IPS-11a (cell line): ENCODE data around the gene LRRC73.

Experiments
- H3K4me3 ChIP-seq: one replicate; pipeline ENCODE4 v1.5.1; 2013; ENCODE audit warnings: low read depth, low read length, control low read depth

The LRRC73 gene

DNA sequence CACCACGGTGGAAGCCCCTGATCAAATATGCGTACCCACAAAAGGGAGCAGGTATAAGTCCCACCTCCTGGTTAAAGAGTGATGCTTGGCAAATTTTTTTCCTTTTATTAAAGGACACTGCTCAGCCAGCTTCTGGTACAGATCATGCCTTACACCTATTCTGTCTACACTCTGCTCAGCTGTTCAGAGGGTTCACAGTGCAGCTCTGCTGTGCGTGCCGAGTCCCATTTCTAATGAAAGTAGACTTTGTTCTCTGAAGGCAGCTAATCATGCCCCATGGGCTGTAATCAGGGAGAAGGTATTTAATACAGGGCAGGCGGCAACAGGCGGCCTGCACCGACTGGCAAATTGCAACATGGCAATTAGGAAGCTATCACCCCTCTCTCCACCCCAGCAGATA, 16.3 kb downstream of the LRRC73 start:
- H3K4me3 ChIP-seq, result no peak overlapping the region

DNA sequence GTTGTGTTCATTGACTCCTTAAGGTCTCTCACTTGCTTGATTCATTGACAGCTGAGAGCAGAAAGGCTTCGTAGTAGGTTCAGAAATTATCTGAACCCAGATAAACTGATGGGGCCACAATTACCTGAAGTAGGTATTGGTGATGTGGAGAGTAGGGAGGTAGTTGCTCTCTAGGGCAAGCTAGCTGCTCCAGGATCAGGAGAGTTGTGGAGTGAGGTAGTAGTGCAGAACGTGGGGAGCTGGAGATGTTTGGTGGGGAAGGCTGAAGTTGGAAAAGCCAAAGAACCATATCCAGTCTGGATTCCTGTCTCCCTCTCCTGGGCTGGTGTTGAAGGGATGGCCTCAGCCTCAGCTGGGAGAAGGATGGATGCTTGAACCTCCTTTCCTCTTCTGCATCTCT, 16.9 kb downstream of the LRRC73 start:
- no peak overlapping the region for H3K4me3 ChIP-seq

DNA sequence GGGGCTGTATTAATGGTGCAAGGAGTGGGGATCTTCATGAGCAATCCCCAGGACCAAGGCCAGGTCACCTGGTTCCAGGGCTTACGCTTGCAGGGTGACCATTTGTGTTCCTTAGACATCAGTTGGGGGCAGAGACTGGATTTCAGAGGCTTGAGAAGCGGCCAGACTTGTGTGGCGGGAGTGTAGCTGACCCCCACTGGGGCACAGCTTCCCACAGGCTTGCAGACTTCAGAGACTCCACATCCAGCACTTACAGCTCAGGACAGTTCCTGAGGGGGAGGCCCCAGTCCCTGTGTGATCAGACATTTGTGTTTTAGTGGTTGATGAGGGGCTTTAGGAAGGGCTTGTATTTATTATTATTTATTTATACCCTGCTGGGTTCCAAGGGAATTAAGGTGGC, 17.5 kb downstream of the LRRC73 start:
- no peak overlapping the region for H3K4me3 ChIP-seq

DNA sequence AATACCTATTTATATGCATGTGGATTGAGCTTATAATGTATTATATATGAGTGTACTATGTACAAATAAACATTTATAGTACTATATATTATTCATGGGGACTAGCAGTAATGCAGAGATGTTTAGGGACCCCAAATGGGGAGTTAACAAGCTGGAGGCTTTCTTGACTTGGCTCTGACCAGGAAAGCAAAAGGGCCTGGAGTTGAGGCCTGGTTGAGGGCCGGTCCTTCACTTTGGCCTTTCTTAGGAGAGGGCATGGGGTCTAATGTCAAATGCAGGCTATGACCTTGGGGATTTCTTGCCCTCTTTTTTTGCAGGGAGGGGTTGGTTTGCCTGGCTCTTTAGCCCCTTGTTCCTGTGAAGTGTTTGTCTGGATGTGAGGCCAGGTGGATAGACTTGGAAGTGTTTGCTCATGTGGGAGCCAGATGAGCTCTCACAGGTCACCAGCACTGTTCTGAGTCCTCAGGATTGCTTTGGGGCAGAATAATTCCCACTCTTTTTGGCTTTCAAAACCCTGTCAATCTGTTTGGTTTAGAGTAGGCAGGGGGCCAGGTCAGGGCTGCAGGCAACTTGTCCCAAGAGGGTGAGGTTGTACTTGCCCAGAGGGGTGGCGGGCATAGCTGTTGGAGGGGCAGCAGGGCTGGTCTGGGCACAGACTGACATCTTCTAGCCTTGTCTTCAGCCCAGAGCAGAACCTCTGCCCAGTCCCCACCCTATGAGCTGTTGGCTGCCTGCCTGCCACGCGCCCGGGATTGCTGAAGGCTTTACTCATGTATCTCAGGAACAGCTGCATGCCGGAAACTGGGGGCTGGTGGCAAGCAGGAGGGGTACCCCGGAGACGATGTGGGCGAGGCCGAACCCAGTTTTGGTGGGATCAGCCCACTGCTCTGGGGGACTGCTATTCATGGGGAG, 18.1 kb downstream of the LRRC73 start:
- no peak overlapping the region for H3K4me3 ChIP-seq

DNA sequence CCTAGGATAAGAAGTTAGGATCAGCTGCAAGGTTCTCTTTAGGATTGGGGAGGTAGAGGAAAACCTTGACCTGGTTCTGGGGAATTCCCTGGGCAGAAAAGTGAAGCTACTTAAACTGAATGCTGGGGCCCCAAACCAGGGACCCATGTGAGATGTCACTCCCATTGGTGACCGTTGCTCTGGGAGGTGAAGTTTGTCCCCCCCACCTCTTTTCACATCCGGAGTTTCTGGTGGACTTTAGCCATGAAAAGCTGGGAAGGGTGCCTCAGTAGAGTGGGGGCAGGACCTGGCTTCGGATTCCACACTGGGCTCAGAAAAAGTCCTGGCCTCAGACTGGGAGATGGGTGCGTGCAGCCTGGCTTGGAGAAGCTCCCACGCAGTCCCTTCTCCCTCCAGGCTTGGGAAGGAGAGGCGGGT, 19.6 kb downstream of the LRRC73 start:
- no peak overlapping the region for H3K4me3 ChIP-seq

DNA sequence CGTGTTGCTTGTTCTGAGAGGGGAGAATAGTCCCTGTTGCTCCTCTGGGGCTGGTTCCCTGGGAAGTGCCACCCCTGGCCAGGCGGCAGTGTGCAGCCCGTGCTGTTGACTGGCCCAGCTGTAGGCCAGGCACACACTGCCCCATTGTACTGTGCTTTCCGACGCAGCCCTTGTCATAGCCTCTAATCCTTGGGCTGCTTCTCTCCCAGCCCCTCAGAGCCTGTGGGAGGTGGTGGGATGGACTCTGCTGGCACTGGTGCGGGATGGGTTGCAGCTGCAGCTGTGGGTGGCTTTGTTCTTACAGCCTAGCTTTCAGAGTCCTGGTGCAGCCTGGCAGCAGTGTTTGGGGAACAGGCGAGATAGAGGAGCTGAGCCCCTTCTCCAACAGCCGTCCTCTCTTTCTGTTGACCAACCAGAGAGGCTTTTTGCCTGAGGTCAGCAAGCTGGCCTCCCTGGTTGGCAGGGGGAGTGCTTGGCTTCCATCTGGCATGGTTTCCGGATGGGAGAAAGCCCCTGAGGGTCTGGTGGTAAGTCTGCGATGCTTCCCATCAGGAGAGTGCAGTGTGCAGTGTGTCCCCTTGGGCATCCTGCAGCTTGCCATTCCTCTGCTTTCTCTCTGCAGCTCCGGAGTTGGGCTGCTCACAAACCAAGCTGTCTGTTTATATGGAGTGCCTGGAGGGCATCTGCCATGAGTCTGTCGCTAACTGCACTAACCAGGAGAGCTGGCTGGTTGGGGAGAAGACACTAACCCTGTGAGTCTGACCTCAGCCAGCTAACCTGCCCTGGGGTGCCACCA, 20.7 kb downstream of the LRRC73 start:
- H3K4me3 ChIP-seq, result no peak overlapping the region

DNA sequence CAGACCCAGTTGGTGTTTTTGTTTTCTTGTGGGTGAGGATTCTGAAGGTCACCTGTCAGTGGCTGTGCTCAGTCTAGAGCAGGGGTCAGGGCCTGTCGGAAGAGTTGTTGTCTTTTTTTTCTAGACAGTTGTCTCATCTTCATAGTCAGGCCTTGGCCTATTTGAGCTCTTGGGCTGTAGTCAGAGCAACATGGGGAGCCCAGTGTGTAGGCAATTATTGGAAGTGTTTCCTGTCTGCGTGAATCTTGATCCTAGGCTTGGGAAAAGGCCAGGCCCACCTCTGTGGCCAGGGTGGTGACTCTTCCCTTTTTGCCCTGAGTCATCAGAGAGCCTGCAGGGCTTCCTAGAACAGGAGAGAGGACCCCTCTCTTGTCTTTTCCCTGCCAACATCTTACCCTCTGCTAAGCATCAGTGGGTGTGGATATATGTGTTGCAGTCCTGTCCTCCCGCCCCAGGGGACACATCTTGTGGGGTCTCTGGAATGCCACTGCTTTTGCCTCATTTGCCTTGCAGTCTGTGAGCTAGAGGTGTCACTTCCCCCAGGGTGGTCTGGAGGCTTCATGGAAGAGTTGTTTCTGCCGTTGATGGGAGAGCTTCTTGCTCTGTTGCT, 21.4 kb downstream of the LRRC73 start:
- H3K4me3 ChIP-seq, result no peak overlapping the region

DNA sequence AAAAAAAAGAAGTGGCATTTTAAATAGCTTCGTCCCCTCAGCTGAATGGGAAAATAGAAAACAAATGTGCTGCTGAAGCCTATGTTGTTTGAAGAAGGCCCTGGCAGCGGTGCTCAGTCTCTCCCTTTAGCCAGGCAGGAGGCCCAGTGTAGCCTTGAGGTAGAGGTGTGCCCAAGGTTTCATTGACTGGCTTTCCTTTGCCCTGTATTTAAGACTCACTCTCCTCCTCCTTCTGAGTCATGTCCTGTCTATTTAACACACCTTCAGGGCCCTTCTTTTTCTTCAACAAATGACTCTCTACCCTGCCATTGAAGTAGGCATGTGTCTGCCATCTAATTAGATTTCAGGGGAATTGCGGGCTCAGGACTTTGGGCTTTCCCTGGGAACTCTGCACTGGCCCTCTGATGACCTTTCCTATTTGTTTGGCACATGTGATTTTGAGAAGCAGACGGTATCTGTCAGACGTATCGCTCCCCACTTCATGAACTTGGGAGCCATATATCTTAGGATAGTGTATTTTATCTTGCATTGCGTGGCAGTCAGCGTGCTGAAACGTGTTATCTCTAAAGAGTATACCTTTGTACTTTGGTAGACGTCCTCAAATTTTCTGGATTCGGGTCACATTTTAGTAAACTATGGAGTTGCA, 28.4 kb downstream of the LRRC73 start:
- no peak overlapping the region for H3K4me3 ChIP-seq

DNA sequence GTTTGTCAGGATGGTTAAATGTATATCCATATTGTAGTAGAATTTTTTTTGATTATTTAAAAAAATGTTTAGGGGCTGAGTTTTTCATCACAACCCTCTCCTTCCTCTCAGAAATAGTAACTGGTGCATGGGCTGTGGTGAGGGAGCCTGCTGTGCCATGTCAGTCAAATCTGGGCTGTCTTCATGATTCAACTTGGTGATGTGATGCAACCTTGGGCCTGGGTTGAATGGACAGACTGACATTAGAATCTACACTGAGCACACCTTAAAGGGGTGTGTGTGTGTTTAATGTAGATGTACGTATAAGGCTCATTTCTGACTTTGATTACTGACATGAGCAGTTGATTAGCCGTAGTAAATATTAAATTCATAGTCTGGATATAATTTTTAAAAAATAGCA, 29.1 kb downstream of the LRRC73 start:
- H3K4me3 ChIP-seq, result no peak overlapping the region

DNA sequence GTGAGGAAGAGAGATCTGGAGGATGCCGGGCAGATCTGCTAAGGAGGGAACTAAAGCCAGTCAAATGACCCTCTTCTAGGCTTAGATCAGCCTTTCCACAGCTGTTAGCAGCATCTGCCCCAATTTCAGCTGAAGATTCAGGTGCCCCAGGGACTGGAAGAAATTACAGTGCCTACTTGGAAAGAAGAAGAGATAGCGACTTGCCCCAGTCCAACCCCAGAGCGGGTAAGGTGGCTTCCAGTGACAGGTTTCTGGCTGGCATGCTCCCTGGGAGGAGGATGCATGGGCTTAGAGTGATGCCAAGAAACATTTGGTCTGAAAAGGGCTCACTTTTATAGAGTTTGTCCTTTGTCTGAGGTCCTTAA, 32.2 kb downstream of the LRRC73 start:
- H3K4me3 ChIP-seq, result peak overlapping the region; percentile 61

DNA sequence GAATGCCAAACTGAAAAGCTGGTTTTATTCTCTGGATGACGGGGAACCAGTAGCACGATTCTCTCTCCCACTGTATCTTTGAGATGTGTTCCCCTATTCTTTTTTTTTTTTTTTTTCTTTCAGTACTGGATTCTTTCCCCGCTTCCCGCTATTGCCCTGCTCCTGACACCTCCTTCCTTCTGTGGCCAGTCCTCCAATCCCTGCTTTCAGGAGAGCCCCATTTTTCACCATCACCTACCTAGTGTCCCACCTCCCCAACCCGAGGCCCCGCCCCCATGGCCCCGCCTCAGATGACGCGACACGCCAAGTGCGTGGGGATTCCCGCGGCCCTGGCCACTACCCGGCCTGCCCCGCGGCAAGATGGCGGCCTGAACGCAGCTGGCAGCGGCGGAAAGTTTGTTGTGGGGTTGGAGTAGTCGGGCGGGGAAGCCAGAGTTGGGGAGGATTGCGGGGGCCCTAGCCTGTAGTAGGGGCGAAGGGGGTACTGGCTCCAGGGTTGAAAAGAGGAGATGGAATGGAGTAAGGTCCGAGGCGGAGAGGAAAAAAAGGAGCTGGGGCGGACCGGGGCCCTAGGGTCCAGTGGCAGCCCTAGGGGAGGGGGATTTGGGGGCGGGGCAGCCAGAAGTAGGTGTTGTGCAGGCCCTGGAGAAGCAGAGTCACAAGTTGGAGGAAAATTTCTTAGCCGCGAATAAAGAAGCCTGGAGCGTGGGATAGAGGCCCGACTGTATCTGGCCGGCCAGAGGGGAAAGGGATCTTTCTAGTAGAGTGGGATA, 32.7 kb downstream of the LRRC73 start, which contains the start of gene TJAP1:
TSS of gene TJAP1 (plus strand) at position 336 of the 773 bp plus-strand sequence. CDS start 21,432 bp downstream, outside the sequence.
- peak within 1 kb of the TSS; percentile 61 for H3K4me3 ChIP-seq

DNA sequence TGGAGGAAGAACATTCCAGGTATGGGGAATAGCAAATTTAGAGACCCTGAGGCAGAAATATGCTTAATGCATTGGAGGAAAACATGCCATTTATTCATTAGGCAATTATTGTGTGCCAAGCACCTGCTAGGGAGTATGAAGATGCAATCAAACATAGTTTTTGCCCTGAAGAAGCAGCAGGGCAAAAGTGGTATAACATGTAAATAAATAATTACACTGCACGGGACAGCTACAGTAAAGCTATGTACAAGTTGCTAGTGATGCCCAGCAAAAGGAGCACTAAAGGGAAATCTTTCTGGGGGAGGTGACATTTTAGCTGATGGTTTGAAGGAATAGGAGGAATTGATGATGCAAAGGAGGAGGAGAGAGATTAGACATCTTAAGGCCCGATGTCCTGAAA, 33.4 kb downstream of the LRRC73 start:
- peak overlapping the region; percentile 20 for H3K4me3 ChIP-seq

DNA sequence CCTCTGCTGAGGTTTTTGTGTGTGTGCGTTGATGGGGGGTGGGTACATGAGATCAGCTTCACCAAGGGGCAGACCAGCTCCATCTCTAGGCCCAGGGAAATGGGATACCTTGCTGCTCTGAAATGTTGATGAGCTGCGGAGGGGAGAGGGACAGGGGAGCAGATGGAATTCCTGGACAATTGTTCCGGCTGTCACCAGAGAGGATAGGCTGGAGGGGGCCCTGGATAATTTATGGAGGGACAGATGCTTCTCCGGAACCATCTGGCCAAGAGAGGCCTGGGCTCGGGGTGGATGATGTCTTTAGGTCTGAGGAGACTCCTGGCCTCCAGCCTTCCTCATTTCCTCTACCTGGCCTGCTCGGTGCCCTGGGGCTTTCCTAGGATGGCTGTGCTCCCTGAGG, 34.6 kb downstream of the LRRC73 start:
- no peak overlapping the region for H3K4me3 ChIP-seq

DNA sequence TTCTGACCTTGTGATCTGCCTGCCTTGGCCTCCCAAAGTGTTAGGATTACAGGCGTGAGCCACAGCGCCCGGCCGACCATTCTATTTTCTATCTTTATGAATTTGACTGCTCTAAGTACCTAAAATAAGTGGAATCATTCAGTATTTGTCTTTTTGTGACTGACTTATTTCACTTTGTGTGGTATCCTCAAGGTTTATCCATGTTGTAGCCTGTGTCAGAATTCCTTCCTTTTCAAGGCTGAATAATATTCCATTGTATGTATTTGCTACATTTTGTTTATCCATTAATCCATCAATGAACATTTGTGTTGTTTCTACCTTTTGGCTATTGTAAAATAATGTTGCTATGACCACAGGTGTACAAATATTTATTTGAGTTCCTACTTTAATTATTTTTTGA, 37.6 kb downstream of the LRRC73 start:
- H3K4me3 ChIP-seq, result no peak overlapping the region

DNA sequence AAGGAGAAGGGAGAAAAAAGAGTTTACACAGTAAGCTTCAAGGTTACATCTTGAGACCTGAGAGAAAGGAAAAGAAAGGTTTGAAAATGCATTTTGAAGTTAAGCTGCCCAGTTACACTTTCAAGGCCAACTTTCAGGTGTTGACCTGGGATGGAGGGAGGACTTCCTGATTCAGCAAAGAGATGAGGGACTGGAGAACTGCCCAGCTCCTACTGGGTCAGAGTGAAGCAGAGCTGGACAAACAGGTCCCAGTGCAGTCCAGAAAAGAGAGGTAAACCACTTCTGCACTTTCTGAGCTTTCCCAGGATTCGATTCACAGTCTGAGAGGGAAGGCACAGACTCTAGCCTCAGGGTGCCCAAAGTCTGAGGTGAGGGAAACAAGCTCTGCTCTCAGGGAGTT, 38.7 kb downstream of the LRRC73 start:
- H3K4me3 ChIP-seq, result no peak overlapping the region

DNA sequence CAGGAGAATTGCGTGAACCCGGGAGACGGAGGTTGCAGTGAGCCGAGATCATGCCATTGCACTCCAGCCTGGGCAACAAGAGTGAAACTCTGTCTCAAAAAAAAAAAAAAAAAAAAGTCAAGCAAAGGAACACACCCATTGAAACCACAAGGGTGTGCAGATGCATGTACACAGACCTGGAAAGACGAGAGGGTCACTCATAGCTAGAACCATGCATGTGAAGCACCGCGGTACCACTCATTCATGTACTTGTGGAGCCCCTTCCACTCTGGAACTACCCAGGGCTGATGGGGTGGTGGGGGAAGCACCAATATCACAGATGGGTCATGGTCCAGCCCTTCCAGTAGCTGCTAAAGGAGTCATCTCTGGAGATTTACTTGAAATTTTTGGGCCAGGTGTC, 40.2 kb downstream of the LRRC73 start:
- H3K4me3 ChIP-seq, result no peak overlapping the region

DNA sequence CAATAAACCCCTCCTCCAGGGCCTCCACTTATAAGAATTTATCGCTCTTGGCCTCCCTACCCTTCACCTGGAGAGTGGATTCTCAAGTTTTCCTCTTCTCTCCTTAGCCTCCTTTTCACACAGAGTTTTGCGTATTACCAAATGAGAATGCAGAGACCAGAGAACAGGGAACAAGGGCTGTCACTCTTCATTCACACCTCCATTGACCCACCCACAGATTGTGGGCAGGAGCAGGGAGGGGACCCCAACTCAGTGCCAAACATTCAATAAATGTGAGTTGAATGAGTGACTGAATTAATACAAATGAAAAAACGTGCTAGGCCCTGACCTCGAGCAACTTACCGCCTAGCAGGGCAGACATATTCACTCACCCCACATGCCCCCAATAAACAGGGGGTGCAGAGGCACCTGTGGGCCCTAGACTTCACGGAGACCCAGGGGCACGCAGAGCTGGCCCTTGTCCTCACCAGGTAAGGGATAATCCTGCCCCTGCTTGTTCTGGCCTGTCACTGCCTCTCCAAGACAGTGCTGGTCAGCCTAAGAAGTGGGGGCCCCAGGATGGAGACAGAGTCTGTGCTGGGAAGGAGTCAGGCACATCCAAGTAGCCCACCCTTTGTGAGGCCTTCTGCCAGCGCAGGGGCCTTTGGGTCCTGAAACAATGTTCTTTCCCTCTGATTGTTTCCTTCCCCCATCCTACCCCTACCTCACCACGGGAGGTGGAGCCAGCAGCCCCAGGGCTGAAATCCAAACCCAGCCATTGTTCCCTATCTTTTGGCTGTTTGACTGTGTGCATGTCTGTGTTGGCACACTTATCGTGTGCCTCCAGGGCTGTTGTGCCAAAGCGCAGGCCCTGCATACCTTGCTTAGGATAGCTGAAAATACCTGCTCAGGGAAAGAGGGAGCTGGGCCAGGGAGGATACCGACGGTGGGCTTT, 41.1 kb downstream of the LRRC73 start:
- H3K4me3 ChIP-seq, result no peak overlapping the region

DNA sequence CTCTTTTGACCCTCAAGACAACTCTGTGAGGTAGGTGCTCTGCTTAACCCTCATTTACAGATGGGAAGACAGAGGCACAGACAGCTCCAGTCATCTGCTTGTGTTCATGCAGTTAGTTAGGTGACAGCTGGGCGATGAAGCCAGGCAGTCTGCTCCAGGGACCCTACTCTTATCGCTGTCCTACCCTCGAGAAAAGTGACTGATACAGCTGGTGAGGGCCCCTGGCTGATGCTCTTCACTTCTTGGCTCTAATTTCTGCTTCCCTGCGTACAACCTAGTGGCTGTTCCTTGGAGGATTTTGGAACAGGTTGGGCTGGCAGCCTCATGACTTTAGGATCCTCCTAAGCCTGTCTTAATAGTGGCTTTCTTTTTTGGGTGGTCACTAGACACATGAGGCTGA, 41.9 kb downstream of the LRRC73 start:
- no peak overlapping the region for H3K4me3 ChIP-seq

DNA sequence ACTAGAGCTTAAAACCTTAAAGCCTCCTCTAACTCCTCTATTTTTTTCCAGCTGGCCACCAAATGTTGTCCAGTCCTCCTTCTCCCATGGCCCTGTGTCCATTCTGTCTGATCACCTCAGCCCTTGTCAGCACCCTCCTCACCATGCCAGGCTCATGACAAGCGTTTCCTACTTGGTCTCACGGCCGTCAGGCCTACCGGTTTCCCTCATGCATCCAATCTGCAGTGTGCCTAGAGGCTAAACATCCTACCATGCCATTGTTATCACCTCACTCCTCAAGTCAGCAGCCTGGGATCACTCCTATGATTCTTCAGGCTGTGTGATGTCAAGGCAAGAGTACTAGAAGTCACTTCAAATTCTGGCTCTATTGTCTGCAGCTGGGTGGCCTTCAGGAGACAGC, 42.4 kb downstream of the LRRC73 start:
- H3K4me3 ChIP-seq, result no peak overlapping the region
